ENCODE results near the gene VEGFB.
"Not testable (repeated sequence)": the region's sequence is repeated elsewhere in the genome, so short reads cannot be mapped to it uniquely, and the experiment has no call there.

DNA sequence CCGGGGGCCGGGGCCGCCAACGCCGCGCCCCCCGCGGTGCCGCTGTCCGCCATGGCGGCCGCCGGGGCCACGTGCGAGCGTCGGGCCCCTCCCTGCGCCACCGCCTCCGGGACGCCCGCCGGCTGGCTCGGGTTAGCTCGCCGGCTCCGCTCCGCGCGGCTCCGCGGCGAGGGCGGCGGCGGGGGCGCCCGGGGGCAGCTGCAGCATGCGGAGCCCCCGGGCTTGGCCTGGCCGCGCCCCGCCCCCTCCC is 12.2 kb downstream of the VEGFB start:
- TF ChIP-seq, protein P1, sequence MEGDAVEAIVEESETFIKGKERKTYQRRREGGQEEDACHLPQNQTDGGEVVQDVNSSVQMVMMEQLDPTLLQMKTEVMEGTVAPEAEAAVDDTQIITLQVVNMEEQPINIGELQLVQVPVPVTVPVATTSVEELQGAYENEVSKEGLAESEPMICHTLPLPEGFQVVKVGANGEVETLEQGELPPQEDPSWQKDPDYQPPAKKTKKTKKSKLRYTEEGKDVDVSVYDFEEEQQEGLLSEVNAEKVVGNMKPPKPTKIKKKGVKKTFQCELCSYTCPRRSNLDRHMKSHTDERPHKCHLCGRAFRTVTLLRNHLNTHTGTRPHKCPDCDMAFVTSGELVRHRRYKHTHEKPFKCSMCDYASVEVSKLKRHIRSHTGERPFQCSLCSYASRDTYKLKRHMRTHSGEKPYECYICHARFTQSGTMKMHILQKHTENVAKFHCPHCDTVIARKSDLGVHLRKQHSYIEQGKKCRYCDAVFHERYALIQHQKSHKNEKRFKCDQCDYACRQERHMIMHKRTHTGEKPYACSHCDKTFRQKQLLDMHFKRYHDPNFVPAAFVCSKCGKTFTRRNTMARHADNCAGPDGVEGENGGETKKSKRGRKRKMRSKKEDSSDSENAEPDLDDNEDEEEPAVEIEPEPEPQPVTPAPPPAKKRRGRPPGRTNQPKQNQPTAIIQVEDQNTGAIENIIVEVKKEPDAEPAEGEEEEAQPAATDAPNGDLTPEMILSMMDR (IDR thresholded peaks at IDR 0.05), result not testable (repeated sequence)
- not testable (repeated sequence) for TF ChIP-seq POLR2A (IDR thresholded peaks at IDR 0.05)

Data from uterus (tissue), 2 donors.